ENCODE results near the gene CAP2.

- TF ChIP-seq CTCF (IDR thresholded peaks at IDR 0.05; ENCODE audit: insufficient read depth, low read depth, low read length) (no peak), EZH2 (IDR thresholded peaks at IDR 0.05; ENCODE audit: insufficient read depth, low read length) (no peak)
These were observed 19.9 kb downstream of the CAP2 start for GRCh38 chr6:17413313-17413750.
